SK-N-SH (cell line): Measurements from ENCODE around the gene SLC25A28. TPM values are rescaled to one million over a fixed set of nuclear protein-coding genes. Genes with fewer than 3 reads are reported as not detected.
A peak's percentile ranks its signal among the peaks of the same experiment; 100 is the strongest.

Experiments used
- CTCF ChIA-PET: fragments of 300-600, 350-600 bp; formaldehyde crosslinking; extraction: SDS; loops from one replicate; lab custom pipeline; 2021; lab: Yijun Ruan, JAX
- POLR2A ChIA-PET: fragments of 350-600 bp; sonication (Branson Sonifier 250); formaldehyde crosslinking; extraction: SDS; loops from one replicate; lab custom pipeline; 2020; ENCODE audit warnings: antibody characterized with exemption, inconsistent platforms; lab: Yijun Ruan, JAX
- DNase-seq: peaks from one replicate; pipeline ENCODE4 v3.0.0; 2012
- H2AFZ ChIP-seq: fragments of 200-600 bp; sonication (generic); 2 replicates; pipeline ENCODE4 v1.8.1; 2016; ENCODE audit warnings: antibody characterized with exemption, mild to moderate bottlenecking, low read depth
- H3F3A ChIP-seq: fragments of 200-600 bp; sonication (generic); replicated peaks from 2 replicates; pipeline ENCODE3; 2016; ENCODE audit warnings: antibody characterized with exemption, mild to moderate bottlenecking; ENCODE audit not compliant: insufficient read depth
- H3K27ac ChIP-seq, 2 experiments: fragments of 200-500 bp in 1 of 2; fragments of 200-600 bp in 1 of 2; sonication (Bioruptor generic) in 1 of 2; sonication (generic), shearing (Covaris generic) in 1 of 2; 2 replicates each; pipeline versions ENCODE4 v1.5.1 to v1.6.1; 2014 to 2016; ENCODE audit warnings: low read depth in 2 of 2, inconsistent platforms in 1 of 2, low read length in 1 of 2, mild to moderate bottlenecking in 1 of 2, mixed read lengths in 1 of 2
- H3K27me3 ChIP-seq: fragments of 200-600 bp; sonication (generic), shearing (Covaris generic); 2 replicates; pipeline ENCODE4 v1.6.1; 2016; ENCODE audit warnings: mixed run types; ENCODE audit not compliant: insufficient read depth
- H3K36me3 ChIP-seq, 2 experiments: fragments of 200-500 bp in 1 of 2; fragments of 200-600 bp in 1 of 2; sonication (Bioruptor generic) in 1 of 2; sonication (generic) in 1 of 2; replicated peaks in 1 of 2; 2 replicates each; pipeline versions ENCODE3 to v1.5.1; 2014 to 2016; ENCODE audit warnings: low read length in 1 of 2, mild to moderate bottlenecking in 1 of 2; ENCODE audit not compliant: insufficient read depth in 2 of 2, control insufficient read depth in 1 of 2
- H3K4me1 ChIP-seq, 2 experiments: fragments of 200-500 bp in 1 of 2; fragments of 200-600 bp in 1 of 2; sonication (Bioruptor generic) in 1 of 2; sonication (generic), shearing (Covaris generic) in 1 of 2; 2 replicates each; pipeline versions ENCODE4 v1.5.1 to v1.6.1; 2014 to 2016; ENCODE audit warnings: low read depth in 1 of 2, low read length in 1 of 2, mixed run types in 1 of 2; ENCODE audit not compliant: insufficient read depth in 2 of 2, control insufficient read depth in 1 of 2
- H3K4me2 ChIP-seq: fragments of 200-600 bp; sonication (generic), shearing (Covaris generic); 2 replicates; pipeline ENCODE4 v1.6.1; 2017; ENCODE audit warnings: mixed run types
- H3K4me3 ChIP-seq, 2 experiments: fragments of 200-500 bp in 1 of 2; fragments of 200-600 bp in 1 of 2; sonication (Bioruptor generic) in 1 of 2; sonication (generic), shearing (Covaris generic) in 1 of 2; 2 replicates each; pipeline versions ENCODE4 v1.5.1 to v1.8.1; 2014 to 2016; ENCODE audit warnings: low read depth in 2 of 2, inconsistent platforms in 1 of 2, low read length in 1 of 2, mild to moderate bottlenecking in 1 of 2, mixed read lengths in 1 of 2, moderate library complexity in 1 of 2
- H3K79me2 ChIP-seq: fragments of 200-600 bp; sonication (generic); 2 replicates; pipeline ENCODE4 v1.8.1; 2017; ENCODE audit warnings: mild to moderate bottlenecking; ENCODE audit not compliant: insufficient read depth
- H3K9ac ChIP-seq: fragments of 200-600 bp; sonication (generic); 2 replicates; pipeline ENCODE4 v1.6.1; 2017; ENCODE audit warnings: mixed run types
- H3K9me2 ChIP-seq: fragments of 200-600 bp; sonication (generic); 2 replicates; pipeline ENCODE4 v1.6.1; 2017; ENCODE audit warnings: mixed run types
- H3K9me3 ChIP-seq: fragments of 200-600 bp; sonication (generic); 2 replicates; pipeline ENCODE4 v1.6.1; 2017; ENCODE audit warnings: mixed run types, mild to moderate bottlenecking, moderate library complexity
- H4K20me1 ChIP-seq: fragments of 200-600 bp; sonication (generic); 2 replicates; pipeline ENCODE4 v1.6.1; 2017; ENCODE audit warnings: mild to moderate bottlenecking, mixed run types; ENCODE audit not compliant: insufficient read depth
- CHD2 ChIP-seq: fragments of 150-350 bp; IDR thresholded peaks from 2 replicates; pipeline ENCODE4 v1.6.1; 2018; ENCODE audit warnings: low read length; ENCODE audit not compliant: partially characterized antibody
- CTCF ChIP-seq: fragments of 200-600 bp; sonication (generic); IDR thresholded peaks from 2 replicates; pipeline ENCODE4 v1.6.1; 2017; ENCODE audit warnings: antibody characterized with exemption, mild to moderate bottlenecking, moderate library complexity
- ELF1 ChIP-seq: IDR thresholded peaks from 2 replicates; pipeline ENCODE4 v1.4.0; 2012
- EP300 ChIP-seq, 2 experiments: IDR thresholded peaks; 2 replicates each; pipeline versions ENCODE4 v1.4.0 to v1.6.1; 2012; ENCODE audit warnings: borderline replicate concordance in 1 of 2, low read depth in 1 of 2, low read length in 1 of 2
- FOSL2 ChIP-seq: IDR thresholded peaks from 2 replicates; pipeline ENCODE4 v1.4.0; 2012; ENCODE audit warnings: low read depth, mild to moderate bottlenecking, moderate library complexity, borderline replicate concordance
- GABPA ChIP-seq: IDR thresholded peaks from 2 replicates; pipeline ENCODE4 v1.4.0; 2012; ENCODE audit warnings: low read depth, mild to moderate bottlenecking
- MEF2A ChIP-seq: IDR thresholded peaks from 2 replicates; pipeline ENCODE4 v1.4.0; 2012; ENCODE audit warnings: low read depth, borderline replicate concordance
- NFIC ChIP-seq: IDR thresholded peaks from 2 replicates; pipeline ENCODE4 v1.4.0; 2012; ENCODE audit warnings: borderline replicate concordance
- NRF1 ChIP-seq: IDR thresholded peaks from 2 replicates; pipeline ENCODE4 v1.6.1; 2012; ENCODE audit warnings: low read depth, mild to moderate bottlenecking, low read length
- PBX3 ChIP-seq: IDR thresholded peaks from 2 replicates; pipeline ENCODE4; 2012
- POLR2AphosphoS5 ChIP-seq: IDR thresholded peaks from 2 replicates; pipeline ENCODE4 v1.6.1; 2012; ENCODE audit warnings: low read depth, low read length
- RCOR1 ChIP-seq: fragments of 150-350 bp; IDR thresholded peaks from 2 replicates; pipeline ENCODE4 v1.6.1; 2017; ENCODE audit warnings: antibody characterized with exemption, low read length
- SIN3A ChIP-seq: IDR thresholded peaks from 2 replicates; pipeline ENCODE4 v1.6.1; 2012; ENCODE audit warnings: low read depth, mild to moderate bottlenecking, low read length, moderate library complexity, borderline replicate concordance
- YY1 ChIP-seq: IDR thresholded peaks from 2 replicates; pipeline ENCODE4 v1.4.0; 2012; ENCODE audit warnings: low read depth, mild to moderate bottlenecking
- WGBS: methylation state at CpG from one replicate; pipeline ENCODE4 v1.1.6; 2017; ENCODE audit warnings: low lambda C conversion rate; 5-methylcytosine and 5-hydroxymethylcytosine counted together
- polyA plus RNA-seq, 3 experiments: library from polyadenylated mRNA; depleted of rRNA; stranded (reverse); fragments of >200 nt; gene quantifications; 2 replicates each; pipeline ENCODE4 v1.2.3, GENCODE V29; 2012
- TF ChIP-seq, protein P1 (sequence below): IDR thresholded peaks from 2 replicates; pipeline ENCODE4 v1.6.1; 2012; ENCODE audit warnings: mild to moderate bottlenecking, low read depth, low read length, moderate library complexity
- TF ChIP-seq, protein P2 (sequence below): fragments of 150-350 bp; IDR thresholded peaks from 2 replicates; pipeline ENCODE4 v1.6.1; 2016; ENCODE audit warnings: mild to moderate bottlenecking, low read depth, low read length

Gene SLC25A28
- polyA plus RNA-seq, 1 of the 3 experiments (the other 2 are of a cell fraction) = 23.8 TPM

DNA sequence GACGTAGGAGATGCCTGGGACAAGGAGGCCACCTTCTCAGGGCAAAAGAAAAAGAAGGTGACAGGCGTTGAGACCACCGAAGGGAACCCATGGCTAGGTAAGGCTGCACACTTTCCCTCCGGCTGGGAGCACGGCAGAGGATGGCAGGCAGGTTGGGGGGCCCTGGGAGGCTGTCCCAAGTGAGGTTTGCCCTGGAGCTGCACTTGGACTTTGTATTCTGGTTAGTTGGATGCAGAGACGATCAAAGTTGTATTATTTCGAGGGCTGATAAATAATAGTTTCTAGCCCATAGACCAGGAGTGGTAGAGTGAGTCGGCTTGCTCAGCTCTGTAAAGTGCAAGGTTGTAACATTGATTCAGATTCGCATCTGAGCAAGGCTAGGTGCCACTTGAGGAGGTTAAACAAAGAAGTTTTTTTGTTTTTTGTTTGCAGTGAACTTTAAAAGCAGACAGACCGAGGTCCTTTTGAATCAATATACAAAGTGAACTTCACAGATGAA, 39.7 kb upstream of the SLC25A28 start:
- H3K4me3 ChIP-seq = peak overlapping the region; percentile 91
- peak overlapping the region; percentile 94 for H3K4me2 ChIP-seq
- 3% methylated on average over 10 of the region's 10 CpGs for WGBS
- CTCF ChIA-PET = interaction anchor here (0.8 to 1.6 kb wide), 7 partner anchors 11 to 1192 kb away, joined by 3 to 7 read pairs (median 4); no protein-coding TSS in a partner anchor
- POLR2A ChIA-PET = interaction anchor here (0.6 to 1.6 kb wide), 5 partner anchors 23 to 128 kb away, joined by 3 to 6 read pairs (median 4); partner anchors contain the start of genes COX15 and CUTC
- peak overlapping the region; percentile 94 for H3K9ac ChIP-seq
- H4K20me1 ChIP-seq = no peaks in the 10 kb centered on the region
- H3K27ac ChIP-seq = peak overlapping the region; percentile 60 to 92; a peak in 2 of 4 replicates
- peaks cover 51% of the 10 kb centered on the region for H3K79me2 ChIP-seq
- TF ChIP-seq ELF1 (no peak), CHD2 (no peak)
- peaks cover 6 to 24% of the 10 kb centered on the region in 2 experiments for H3K36me3 ChIP-seq
- H3F3A ChIP-seq = peaks cover 24% of the 10 kb centered on the region
- H3K9me2 ChIP-seq = no peaks in the 10 kb centered on the region
- H3K9me3 ChIP-seq = no peaks in the 10 kb centered on the region
- peaks cover 0 to 6% of the 10 kb centered on the region in 2 experiments; a peak in 2 of 4 replicates for H3K4me1 ChIP-seq
- no peaks in the 10 kb centered on the region for H3K27me3 ChIP-seq
- peak; percentile 18 for DNase-seq
- peak overlapping the region; percentile 60; the same call in 1 of the 2 replicates for H2AFZ ChIP-seq

DNA sequence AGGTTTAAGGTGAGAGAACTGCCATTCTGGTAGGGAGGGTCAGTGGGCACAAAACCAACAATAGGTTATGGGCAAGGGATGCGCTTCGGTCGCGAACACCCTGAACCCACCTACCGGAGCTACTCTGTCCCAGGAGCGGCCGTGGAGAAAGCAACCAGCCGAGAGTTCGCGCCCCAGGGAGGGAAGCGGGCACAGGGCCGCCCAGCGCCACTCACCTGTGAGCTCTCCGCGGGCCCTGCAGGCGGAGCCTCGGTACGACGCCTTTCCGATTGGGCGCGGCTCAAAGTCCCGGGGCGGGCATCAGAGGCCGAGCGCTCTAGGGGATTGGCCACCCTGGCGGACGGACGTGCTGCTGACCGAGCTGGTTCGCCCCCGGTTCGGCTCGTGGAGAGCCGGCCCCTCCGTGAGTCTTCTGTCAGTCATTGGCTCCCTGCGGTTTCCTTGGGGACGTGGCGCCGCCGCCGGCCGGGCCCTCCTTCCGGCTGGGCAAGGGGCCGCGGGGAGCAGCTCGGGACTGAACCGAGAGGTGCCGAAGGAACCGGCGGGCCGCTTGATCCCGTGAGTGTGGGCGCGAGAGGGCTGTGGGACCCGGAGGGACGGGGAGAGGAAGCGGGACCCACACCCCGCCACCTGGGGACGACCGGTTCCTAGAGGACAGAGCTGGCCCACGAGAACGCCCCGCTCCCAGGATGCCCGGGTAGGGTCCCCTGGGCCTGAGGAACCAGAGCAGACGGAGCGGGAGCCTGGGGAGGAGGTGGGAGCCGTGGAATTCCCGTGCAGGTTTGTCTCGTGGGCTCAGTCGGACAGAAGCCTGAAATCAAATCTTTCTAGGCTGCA, 39.0 kb upstream of the SLC25A28 start, which contains the start of gene ENTPD7:
TSS of gene ENTPD7 (plus strand) at position 479 of the 837 bp plus-strand sequence. CDS start 448 bp downstream, outside the sequence.
- Histone ChIP-seq H3K4me2 (peak within 1 kb of the TSS; percentile 94), H3K79me2 (peaks cover 44% of the 10 kb centered on the region), H3K9ac (peak within 1 kb of the TSS; percentile 94), H4K20me1 (no peaks in the 10 kb centered on the region), H3K36me3 (peaks cover 6 to 23% of the 10 kb centered on the region in 2 experiments), H3K27ac (peak within 1 kb of the TSS; percentile 60 to 92; a peak in 3 of 4 replicates), H3K4me1 (peaks cover 0 to 6% of the 10 kb centered on the region in 2 experiments; a peak in 2 of 4 replicates), H3F3A (peaks cover 24% of the 10 kb centered on the region), H2AFZ (peak within 1 kb of the TSS; percentile 90), H3K4me3 (peak within 1 kb of the TSS; percentile 91), H3K9me3 (no peaks in the 10 kb centered on the region), H3K9me2 (no peaks in the 10 kb centered on the region), H3K27me3 (no peaks in the 10 kb centered on the region)
- WGBS = 1% methylated on average over 30 of the region's 71 CpGs
- POLR2A ChIA-PET = interaction anchor here (0.6 to 1.6 kb wide), 7 partner anchors 23 to 412 kb away, joined by 3 to 6 read pairs (median 3); partner anchors contain the start of genes COX15, CUTC and SLC25A28
- CTCF ChIA-PET = interaction anchor here (0.8 to 1.5 kb wide), 8 partner anchors 11 to 1191 kb away, joined by 3 to 7 read pairs (median 4); no protein-coding TSS in a partner anchor
- peak; percentile 98 for DNase-seq
- TF ChIP-seq CTCF = no peak
- peak; percentile 64; the same call in 1 of the 2 replicates for TF ChIP-seq GABPA
- TF ChIP-seq POLR2AphosphoS5 = peak; percentile 53; the same call in 1 of the 2 replicates
- TF ChIP-seq SIN3A = no peak
- no peak for TF ChIP-seq EP300 (IDR thresholded peaks at IDR 0.05; ENCODE audit: borderline replicate concordance in 1 of 2, low read depth in 1 of 2, low read length in 1 of 2)
- no peak for TF ChIP-seq NFIC
- no peak for TF ChIP-seq MEF2A
- no peak for TF ChIP-seq FOSL2
- peak; percentile 98 for TF ChIP-seq PBX3
- TF ChIP-seq, protein P1, sequence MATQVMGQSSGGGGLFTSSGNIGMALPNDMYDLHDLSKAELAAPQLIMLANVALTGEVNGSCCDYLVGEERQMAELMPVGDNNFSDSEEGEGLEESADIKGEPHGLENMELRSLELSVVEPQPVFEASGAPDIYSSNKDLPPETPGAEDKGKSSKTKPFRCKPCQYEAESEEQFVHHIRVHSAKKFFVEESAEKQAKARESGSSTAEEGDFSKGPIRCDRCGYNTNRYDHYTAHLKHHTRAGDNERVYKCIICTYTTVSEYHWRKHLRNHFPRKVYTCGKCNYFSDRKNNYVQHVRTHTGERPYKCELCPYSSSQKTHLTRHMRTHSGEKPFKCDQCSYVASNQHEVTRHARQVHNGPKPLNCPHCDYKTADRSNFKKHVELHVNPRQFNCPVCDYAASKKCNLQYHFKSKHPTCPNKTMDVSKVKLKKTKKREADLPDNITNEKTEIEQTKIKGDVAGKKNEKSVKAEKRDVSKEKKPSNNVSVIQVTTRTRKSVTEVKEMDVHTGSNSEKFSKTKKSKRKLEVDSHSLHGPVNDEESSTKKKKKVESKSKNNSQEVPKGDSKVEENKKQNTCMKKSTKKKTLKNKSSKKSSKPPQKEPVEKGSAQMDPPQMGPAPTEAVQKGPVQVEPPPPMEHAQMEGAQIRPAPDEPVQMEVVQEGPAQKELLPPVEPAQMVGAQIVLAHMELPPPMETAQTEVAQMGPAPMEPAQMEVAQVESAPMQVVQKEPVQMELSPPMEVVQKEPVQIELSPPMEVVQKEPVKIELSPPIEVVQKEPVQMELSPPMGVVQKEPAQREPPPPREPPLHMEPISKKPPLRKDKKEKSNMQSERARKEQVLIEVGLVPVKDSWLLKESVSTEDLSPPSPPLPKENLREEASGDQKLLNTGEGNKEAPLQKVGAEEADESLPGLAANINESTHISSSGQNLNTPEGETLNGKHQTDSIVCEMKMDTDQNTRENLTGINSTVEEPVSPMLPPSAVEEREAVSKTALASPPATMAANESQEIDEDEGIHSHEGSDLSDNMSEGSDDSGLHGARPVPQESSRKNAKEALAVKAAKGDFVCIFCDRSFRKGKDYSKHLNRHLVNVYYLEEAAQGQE = no peak
- TF ChIP-seq NRF1 = 0 out of 2 replicates have a peak, but pooled peaks have one; percentile 10
- TF ChIP-seq YY1 = no peak
- peak; percentile 35 for TF ChIP-seq CHD2
- no peak for TF ChIP-seq RCOR1
- TF ChIP-seq, protein P2, sequence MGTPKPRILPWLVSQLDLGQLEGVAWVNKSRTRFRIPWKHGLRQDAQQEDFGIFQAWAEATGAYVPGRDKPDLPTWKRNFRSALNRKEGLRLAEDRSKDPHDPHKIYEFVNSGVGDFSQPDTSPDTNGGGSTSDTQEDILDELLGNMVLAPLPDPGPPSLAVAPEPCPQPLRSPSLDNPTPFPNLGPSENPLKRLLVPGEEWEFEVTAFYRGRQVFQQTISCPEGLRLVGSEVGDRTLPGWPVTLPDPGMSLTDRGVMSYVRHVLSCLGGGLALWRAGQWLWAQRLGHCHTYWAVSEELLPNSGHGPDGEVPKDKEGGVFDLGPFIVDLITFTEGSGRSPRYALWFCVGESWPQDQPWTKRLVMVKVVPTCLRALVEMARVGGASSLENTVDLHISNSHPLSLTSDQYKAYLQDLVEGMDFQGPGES = peak; percentile 29; the same call in 1 of the 2 replicates
